ENCODE measurements around the gene ATG13.
"Not testable (repeated sequence)": the region's sequence is repeated elsewhere in the genome, so short reads cannot be mapped to it uniquely, and the experiment has no call there.

Gene ATG13

DNA sequence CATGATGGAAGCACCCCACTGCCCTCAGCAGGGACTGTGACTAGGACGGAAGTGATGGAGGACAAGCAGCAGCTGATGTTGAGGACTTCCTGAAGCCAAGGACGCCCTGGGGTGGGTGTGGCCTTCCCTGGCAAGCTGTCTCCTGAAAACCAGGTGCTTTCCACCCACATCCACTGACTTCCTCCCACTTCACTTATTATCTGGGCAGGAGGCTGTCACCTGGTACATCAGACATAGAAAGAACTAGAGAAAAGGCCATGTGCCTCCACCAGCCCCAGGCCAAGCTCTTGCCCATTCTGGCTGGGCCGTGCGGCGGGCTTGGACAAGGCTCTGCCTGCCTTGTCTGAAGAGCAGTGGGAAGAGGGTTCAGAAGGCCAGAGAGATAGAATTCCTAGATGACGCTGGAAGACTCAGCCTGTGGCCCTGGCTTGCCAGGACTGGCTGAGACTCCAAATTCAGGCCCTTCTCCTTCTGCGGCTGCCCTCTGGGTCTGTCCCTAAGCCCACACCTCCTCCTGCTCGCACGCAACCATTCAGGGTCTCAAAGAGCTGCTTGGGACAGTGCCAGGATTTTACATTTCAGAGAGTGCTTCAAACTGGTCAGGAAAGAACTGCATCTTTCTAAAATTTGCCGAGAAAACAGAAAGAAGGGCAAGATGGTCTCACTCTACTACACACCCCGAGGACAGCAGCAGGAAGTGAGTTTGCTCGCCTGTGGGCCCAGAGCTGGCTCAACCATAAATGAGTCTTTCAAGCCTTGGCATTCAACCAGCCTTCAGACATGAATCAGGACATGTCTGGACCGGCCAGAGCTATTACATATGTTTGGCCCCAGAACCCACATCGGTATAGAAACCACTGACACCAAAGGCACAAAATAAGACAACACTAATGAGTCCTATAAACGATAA lies 69.8 kb downstream of the ATG13 start:
- DNase-seq (ENCODE audit: extremely low spot score, insufficient read length, low read depth) (no peak), FAIRE-seq (no peak)

DNA sequence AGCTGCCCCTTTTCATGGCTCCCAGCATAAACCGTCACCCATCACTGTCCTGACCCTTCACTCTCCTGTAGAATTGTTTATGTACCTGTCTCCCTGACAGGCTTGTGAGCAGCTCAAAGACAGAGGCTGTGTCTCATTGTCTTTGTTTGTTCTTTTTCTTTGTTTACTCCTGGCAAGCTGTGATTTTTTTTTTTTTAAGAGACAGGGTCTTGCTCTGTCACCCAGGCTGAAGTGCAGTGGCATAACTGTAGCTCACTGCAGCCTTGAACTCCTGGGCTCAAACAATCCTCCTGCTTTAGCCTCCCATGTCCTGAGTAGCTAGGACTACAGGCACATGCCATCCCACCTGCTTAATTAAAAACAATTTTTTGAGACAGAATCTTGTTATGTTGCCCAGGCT lies 73.3 kb downstream of the ATG13 start:
- FAIRE-seq (no peak), DNase-seq (ENCODE audit: extremely low spot score, insufficient read length, low read depth) (no peak)

DNA sequence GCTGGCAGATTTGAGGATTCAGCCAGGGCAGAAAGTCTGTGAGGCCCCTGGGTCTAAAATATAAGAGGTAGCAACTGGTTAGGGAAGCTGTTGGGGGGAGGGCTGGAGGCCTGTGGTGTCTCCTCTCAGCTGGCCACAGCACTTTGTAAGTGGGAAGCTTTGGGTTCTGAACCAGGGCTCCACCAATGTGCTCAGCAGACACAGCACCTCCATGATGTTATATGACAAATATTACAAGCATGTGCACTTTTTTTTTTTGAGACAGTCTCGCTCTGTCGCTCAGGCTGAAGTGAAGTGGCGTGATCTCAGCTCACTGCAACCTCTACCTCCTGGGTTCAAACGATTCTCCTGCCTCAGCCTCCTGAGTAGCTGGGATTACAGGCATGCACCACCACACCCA lies 75.1 kb downstream of the ATG13 start:
- DNase-seq (ENCODE audit: extremely low spot score, insufficient read length, low read depth) (no peak), FAIRE-seq (no peak)

DNA sequence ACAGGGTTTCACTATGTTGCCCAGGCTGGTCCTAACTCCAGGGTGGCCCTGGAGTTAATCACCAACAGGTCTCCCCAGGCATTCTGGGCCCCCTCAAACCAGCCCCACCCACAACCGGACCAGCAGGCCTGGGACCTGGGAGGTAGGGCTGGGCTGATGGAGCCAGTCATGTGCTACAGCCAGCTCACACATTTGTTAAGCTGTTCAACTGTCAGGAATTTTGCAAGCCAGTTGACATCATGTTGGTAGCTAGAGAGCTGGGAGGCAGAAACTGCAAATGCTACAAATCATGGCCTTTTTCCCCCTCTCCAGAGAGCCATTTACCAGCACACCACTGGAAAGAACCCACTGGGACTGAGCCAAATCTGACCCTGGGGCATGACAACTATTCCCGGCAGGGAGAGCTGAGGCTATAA lies 76.3 kb downstream of the ATG13 start:
- no peak for FAIRE-seq
- DNase-seq (ENCODE audit: extremely low spot score, insufficient read length, low read depth): no peak

DNA sequence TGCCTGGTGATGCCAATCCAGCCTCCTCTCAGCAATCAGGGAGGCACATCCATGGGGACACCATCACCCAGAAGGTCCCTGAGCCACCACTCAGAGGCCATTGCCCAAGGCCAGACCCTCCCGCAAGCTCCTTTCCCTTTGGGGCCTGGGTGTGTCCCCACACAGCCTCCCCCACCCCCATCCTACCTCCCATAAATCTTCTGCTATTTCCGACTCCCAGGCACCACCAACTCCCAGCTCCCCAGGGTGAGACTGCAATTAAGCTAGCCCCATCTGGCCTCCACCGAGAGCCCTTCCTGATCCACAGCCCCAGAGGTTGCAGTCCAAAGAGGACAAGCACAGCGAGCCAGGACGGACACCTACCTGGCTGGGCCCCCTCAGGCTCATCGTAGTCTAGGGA lies 76.7 kb downstream of the ATG13 start:
- DNase-seq (ENCODE audit: extremely low spot score, insufficient read length, low read depth): no peak
- FAIRE-seq: no peak

DNA sequence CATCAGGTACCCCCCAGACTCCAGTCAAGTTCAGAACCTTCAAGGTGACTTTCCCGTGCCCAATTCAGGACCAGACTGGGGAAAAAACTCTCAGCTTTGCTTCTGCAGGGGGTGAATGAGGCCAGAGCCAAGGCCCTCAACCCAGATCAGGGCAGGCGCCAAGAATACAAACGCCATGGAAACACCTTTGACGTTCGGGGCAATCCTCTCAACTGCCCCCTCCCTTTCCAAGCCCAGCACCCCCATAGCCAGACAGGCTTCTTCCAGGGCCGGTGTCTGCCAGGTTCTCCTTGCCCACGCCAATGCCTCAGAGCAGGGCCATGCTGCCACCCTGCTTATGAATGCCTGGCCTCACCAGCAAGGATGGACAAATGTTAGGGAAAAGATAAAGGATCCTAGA lies 77.3 kb downstream of the ATG13 start:
- no peak for FAIRE-seq
- no peak for DNase-seq (ENCODE audit: extremely low spot score, insufficient read length, low read depth)

DNA sequence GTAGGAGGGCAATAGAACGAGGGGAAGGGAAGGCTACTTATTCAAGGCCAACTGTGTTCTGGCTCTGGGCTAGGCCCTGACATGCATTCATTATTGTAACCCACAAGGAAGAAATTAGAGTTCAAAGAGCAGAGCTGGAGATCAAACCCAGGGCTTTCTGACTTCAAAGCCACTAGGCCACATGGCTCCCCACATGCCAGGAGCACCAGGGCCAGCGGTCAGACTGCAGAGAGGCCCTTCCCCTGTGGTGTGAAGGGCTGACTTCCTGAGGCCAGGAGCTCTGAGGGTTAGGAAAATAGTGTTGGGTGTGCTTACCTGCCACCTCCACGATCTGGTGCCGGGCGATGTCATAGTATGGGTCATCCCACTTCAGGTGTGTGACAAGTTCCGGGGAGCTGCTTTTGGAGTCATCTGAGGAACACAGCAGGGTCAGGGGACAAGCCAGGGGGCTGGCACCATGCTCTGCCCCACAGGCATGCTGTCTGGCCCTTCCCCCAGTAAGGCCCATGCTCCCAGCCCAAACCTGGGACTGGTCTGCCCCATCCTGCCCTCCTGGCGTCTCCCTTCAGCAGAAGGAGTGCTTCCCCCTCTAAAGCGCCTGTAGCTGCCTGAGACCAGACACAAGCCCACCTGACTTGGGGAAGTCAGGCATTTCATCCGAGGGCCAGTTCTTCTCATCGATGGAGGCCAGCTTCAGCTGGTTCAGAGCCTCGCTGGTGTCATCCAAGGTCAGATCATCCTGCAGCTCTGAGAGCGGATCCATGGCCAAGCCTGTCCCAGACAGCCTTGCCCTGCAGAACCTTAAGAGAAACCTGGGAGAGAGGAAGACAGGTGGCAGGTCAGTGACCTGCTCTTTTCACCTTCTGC lies 78.2 kb downstream of the ATG13 start:
- FAIRE-seq (no peak), DNase-seq (ENCODE audit: extremely low spot score, insufficient read length, low read depth) (no peak)

DNA sequence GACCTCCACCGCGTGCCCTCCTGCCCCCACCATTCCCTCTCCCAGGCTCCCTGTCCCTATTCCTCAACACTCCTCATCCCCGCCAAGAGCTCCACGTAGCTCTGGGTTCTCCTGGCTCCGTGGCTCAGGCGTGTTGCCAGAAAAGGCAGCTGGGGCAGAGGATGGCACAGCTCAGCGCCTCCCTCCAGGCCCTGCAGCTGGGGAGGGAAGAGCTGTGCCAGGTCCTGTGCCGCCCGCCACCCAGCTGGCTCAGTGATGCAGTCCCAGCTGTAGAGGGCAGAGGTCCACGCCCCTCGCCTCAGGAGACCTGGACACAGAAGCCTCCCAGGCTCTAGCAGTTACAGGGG lies 78.8 kb downstream of the ATG13 start:
- no peak for FAIRE-seq
- DNase-seq (ENCODE audit: extremely low spot score, insufficient read length, low read depth): no peak

DNA sequence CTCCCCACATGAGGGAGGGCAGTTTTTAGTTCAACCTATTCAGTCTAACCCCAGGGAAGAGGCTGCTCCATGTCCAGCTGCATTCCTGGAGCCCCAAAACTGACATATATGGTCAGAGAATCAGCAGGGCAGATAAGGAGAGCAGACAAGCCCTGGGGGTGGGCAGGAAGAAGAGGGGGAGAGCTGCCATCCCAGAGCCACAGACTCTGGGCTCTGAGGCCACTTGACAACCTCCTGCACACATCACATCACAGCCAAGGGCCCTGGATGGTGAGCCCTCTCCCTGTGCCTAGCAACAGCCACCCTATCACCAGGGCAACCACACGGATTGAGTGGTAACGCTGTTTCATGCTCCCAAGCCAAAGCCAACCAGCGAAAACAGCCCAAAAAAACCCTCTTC lies 80.0 kb downstream of the ATG13 start:
- FAIRE-seq (no peak), DNase-seq (ENCODE audit: extremely low spot score, insufficient read length, low read depth) (no peak)

DNA sequence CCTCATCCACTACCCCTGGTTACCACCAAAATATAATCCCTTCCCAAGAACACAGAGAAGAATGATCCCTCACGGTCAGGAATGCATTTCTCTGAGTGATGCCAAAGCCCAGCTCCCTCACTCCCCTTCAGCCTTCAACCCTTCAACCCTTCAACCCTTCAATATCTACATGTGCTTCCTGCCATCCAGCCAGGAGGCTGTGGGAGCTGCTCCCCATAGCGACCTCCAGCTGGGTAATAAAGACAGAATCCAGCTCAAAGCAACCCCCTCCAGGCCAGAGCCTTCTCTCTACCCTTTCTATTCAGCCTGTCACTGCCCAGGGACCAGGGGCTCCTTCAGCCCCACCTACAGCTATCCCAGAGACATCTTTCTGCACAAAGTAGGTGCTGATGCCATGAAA lies 80.4 kb downstream of the ATG13 start:
- DNase-seq (ENCODE audit: extremely low spot score, insufficient read length, low read depth): no peak
- FAIRE-seq: no peak

DNA sequence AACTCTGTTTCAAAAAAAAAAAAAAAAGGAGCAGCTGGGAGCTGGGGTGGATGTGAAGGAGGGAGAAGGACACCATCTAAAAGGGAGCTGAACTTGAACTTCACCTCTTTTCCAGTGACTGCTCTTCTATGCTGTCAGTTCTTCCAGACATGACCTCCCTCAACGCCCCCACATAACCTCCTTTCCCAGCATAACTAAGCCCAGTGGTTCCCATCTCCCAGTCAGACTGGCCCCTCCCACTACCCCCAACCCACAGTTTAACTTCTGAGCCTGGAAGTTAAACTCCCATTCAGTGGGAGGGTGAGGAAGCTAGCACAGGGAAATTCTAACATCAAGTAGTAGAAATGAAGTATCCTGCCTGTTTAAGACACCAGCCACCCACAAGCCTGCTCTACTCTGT lies 81.2 kb downstream of the ATG13 start:
- FAIRE-seq (no peak), DNase-seq (ENCODE audit: extremely low spot score, insufficient read length, low read depth) (no peak)

DNA sequence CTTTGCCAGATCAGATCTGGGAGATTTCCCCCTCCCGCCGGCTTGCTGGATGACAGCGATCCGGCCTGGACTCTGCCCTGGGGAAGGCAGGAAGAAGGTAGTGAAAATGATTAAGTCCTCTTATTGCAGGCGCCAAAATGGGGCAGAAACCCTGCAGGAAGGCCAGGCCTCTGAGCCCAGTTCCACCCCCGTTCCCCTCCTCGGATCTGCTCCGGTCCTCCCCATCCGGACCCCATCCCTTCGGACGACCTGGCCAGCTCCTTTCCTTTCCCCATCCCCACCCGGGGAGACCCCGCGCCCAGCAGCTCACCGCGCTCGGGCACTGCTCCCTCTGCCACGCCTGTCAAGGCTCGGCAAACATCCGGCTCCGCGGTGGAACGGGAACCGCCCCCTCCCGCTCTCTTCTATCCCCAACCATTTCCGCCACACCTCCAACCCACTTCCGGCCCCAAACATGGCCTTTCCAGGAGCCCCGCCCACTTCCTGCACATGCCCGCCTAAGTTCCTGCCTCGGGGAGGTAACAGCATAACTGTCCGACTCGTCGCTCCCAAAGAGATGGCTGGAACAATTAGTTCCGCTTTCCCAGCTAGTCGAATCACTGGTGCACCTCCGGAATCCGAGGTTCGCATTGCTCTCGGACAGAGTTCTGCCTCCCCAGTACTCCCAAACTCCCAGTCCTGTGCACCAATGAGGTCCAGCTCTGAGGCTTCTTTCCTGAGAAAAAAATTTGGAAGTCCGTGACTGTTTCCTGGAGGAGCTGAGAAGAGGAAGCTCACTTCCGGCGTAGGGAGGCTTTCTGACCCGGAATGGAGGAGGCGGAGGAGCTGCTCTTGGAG lies 83.1 kb downstream of the ATG13 start, which contains the start of the genes ARHGAP1 and ZNF408:
Gene ARHGAP1, minus strand, starts transcription at position 379 of the 837 bp plus-strand sequence. CDS start 4,512 bp downstream, outside the sequence.
Gene ZNF408, plus strand, starts transcription at position 791 of the 837 bp plus-strand sequence. Its CDS starts 17 bp downstream, at position 808.
- FAIRE-seq (peak; percentile 98), DNase-seq (ENCODE audit: extremely low spot score, insufficient read length, low read depth) (peak; percentile 91)

DNA sequence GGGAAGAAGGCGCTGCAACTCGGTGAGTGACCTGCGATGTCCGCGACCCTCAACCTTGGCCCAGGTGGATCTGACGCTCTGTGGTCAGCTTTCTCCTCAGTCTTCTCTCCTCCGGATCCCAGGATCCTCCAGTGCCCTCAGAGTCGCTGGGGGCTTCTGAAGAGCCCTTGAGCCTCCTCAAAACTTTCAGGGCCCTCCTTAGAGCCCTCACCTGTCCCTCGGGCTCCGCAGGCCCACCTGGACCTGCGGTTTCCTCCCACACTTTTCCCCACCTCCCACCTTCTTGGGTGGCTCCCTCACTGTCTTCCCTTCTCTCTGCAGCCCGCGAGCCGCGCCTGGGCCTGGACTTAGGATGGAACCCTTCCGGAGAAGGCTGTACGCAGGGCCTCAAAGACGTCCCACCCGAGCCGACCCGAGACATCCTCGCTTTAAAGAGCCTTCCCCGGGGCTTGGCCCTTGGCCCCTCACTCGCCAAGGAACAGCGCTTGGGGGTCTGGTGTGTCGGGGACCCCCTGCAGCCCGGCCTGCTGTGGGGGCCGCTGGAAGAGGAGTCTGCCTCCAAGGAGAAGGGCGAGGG lies 83.8 kb downstream of the ATG13 start:
- no peak for FAIRE-seq
- DNase-seq (ENCODE audit: extremely low spot score, insufficient read length, low read depth): no peak

DNA sequence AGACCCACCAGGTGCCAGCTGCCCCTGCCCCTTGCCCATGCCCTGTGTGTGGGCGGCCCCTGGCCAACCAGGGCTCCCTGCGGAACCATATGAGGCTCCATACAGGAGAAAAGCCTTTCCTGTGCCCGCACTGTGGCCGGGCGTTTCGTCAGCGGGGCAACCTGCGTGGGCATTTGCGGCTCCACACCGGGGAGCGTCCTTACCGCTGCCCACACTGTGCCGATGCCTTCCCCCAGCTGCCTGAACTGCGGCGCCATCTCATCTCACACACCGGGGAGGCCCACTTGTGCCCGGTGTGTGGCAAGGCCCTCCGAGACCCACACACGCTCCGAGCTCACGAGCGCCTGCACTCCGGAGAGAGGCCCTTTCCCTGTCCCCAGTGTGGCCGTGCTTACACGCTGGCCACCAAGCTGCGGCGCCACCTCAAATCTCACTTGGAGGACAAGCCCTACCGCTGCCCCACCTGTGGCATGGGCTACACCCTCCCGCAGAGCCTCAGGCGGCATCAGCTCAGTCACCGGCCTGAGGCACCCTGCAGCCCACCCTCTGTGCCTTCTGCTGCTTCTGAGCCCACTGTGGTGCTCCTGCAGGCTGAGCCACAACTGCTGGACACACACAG lies 87.8 kb downstream of the ATG13 start:
- FAIRE-seq: no peak
- no peak for DNase-seq (ENCODE audit: extremely low spot score, insufficient read length, low read depth)

DNA sequence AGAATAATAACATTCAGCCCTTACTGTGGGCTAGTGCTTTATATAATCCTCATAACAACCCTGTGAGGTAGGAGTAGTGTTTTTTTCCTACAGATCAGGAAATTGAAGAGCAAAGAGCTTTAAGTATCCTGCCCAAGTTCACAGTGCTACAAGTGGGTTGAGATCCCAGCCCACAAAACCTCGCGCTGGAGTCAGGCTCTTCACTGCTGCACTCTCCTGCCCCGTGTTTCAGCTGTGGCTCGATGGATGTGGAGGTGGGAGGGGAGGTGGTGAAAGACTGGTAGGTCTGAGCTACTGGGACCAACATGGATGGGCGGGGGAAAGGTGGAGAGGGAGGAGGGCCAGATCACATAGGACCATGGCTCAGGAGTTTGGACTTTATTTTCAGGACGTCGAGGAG lies 89.5 kb downstream of the ATG13 start:
- DNase-seq (ENCODE audit: extremely low spot score, insufficient read length, low read depth) (no peak), FAIRE-seq (no peak)

DNA sequence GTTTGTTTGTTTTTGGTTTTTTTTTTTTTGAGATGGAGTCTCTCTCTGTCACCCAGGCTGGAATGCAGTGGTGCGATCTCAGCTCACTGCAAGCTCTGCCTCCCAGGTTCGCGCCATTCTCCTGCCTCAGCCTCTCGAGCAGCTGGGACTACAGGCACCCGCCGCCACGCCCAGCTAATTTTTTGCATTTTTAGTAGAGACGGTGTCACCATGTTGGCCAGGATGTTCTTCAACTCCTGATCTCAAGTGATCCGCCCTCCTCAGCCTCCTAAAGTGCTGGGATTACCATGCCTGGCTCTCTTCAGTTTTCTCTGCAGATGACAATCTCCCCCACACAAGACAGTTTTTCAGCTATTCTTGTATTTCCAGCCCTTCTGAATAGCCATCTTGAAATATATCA lies 92.0 kb downstream of the ATG13 start:
- DNase-seq (ENCODE audit: extremely low spot score, insufficient read length, low read depth); FAIRE-seq: not testable (repeated sequence)

DNA sequence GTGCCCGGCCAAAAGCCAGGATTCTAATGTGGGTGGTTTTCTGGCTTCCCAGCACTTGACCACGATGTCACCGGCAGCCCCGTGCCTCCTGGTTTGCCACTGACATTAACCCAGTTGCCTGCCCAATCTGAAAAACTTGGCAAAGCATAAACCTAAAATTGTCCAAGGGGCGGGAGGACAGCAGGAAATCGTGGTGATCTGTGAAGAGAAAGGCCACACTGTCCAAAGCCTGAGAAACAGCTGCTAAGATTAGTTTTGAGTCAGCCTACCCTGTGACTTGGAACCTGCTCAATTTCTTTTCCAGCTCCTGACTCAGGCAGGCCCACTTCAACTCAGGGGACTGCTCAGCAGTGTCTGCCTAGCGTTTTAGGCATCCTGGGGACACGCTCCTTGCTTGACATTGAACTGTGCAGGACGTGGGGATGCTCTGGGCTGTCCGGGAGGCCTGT lies 93.5 kb downstream of the ATG13 start:
- no peak for DNase-seq (ENCODE audit: extremely low spot score, insufficient read length, low read depth)
- FAIRE-seq: no peak

DNA sequence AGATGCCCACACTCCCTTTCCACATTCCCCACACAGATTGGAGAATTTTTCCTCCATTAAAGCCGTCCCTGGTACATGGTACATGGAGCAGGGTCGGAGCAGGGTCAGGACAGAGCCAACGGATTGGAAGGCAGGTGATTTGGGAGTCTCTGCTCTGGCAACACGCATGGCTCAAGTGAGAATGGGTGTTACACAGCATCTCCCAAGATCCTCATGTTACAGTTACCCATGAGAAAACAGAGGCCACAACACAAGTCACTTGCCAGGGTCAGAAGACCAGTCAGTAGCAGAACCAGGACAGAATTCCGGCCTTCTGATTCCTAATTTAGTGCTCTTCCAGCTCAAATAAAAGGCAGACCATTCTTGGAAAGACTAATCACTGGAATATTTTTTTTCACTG lies 94.0 kb downstream of the ATG13 start:
- no peak for DNase-seq (ENCODE audit: extremely low spot score, insufficient read length, low read depth)
- FAIRE-seq: no peak

DNA sequence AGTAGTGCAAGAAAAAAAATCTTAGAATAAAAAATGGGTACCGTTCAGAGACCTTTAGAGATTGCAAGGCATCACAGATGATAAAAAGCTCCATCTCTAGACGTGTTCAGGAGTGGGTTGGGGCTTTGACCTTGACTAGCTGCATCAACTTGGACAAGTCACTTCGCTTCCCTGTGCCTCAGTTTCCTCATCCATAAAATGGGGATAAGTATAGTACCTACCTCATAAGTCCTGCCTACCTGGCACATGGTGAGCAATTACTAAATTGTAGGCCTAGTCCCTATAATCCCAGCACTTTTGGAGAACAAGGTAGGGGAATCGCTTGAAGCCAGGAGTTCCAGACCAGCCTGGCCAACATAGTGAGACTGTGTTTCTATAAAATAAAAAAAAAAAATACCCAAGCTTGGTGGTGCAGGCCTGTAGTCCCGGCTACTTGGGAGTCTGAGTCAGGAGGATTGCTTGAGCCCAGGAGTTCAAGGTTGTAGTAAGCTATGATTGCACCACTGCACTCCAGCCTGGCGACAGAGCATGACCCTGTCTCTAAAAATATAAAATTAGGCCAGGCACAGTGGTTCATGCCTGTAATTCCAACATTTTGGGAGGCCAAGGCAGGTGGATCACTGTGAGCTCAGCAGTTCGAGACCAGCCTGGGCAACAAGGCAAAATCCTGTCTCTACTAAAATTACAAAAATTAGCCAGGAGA lies 95.7 kb downstream of the ATG13 start:
- no peak for DNase-seq (ENCODE audit: extremely low spot score, insufficient read length, low read depth)
- FAIRE-seq: no peak

Measured in GM18507 (cell line).